Coronary artery (tissue), 2 donors: Measurements from ENCODE around the gene CDK16.

ENCODE experiments used
- DNase-seq: peaks from one replicate; pipeline ENCODE4 v3.0.0-alpha.2; 2017; ENCODE audit warnings: low spot score
- H3K27ac ChIP-seq, 2 donors: fragments of 200-600 bp; sonication (generic); one replicate each; pipeline ENCODE4 v1.5.1; 2016 to 2019
- H3K4me3 ChIP-seq: fragments of 200-600 bp; sonication (generic); 2 replicates; pipeline ENCODE4 v1.5.1; 2016; ENCODE audit warnings: mild to moderate bottlenecking, moderate library complexity
- TF ChIP-seq, protein P1 (sequence below): fragments of 200-600 bp; sonication (generic); IDR thresholded peaks from one replicate; pipeline ENCODE4 v1.5.1; 2019; ENCODE audit warnings: antibody characterized with exemption

CDK16 gene

DNA sequence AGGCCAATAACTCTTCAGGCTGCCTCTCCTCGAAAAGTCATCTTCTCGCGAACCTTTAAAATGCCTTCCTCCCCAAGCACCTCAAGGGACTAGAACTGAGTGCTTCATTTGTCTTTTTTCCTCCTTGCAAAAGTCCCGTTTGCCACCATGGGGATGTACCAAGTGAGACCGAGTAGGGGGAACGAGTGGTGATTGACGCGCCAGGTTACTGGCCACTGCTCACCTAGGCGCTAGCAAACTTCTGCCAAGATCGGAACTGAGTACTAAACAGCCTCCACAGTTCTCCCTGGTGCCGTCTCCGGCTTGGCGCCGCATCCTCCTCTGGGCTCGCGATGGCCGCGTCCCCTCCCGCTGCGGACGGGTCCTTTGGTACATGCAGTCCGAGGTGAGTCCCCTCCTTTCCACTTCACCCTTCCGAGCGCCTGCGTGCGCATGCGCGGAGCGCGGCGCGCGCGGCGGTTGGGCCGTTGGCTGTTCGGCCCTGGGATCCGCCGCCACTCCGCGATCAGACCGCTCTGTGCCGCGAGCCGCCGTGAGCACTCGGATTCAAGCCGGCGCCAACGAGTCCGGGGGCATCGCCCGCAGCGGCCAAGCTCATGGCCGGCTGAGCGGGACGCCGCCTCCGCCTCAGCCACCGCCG, at the start of gene CDK16:
CDK16 (plus strand) TSS at position 402 of the 640 bp plus-strand sequence. CDS start 4,877 bp downstream, outside the sequence.
- H3K27ac ChIP-seq: peak within 1 kb of the TSS; percentile 93 to 94
- TF ChIP-seq, protein P1, sequence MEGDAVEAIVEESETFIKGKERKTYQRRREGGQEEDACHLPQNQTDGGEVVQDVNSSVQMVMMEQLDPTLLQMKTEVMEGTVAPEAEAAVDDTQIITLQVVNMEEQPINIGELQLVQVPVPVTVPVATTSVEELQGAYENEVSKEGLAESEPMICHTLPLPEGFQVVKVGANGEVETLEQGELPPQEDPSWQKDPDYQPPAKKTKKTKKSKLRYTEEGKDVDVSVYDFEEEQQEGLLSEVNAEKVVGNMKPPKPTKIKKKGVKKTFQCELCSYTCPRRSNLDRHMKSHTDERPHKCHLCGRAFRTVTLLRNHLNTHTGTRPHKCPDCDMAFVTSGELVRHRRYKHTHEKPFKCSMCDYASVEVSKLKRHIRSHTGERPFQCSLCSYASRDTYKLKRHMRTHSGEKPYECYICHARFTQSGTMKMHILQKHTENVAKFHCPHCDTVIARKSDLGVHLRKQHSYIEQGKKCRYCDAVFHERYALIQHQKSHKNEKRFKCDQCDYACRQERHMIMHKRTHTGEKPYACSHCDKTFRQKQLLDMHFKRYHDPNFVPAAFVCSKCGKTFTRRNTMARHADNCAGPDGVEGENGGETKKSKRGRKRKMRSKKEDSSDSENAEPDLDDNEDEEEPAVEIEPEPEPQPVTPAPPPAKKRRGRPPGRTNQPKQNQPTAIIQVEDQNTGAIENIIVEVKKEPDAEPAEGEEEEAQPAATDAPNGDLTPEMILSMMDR: no peak
- H3K4me3 ChIP-seq: peak within 1 kb of the TSS; percentile 78
- DNase-seq: peak; percentile 91

DNA sequence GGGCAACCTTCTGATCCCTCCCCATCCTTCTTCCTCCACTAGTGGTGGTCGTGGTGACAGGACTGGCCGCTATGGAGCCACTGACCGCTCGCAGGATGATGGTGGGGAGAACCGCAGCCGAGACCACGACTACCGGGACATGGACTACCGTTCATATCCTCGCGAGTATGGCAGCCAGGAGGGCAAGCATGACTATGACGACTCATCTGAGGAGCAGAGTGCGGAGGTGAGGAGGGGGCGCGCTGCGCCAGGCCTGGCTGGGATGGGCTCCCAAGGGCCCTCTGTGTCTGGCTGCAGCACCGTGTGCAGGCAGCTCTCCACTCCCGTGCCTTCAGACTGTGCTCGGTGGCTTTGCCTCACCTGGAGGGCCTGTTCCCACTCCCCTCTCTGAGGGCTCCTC, 49.2 kb upstream of the CDK16 start:
- no peak for DNase-seq
- Histone ChIP-seq H3K4me3 (no peak overlapping the region), H3K27ac (no peak overlapping the region)
- TF ChIP-seq, protein P1: no peak

DNA sequence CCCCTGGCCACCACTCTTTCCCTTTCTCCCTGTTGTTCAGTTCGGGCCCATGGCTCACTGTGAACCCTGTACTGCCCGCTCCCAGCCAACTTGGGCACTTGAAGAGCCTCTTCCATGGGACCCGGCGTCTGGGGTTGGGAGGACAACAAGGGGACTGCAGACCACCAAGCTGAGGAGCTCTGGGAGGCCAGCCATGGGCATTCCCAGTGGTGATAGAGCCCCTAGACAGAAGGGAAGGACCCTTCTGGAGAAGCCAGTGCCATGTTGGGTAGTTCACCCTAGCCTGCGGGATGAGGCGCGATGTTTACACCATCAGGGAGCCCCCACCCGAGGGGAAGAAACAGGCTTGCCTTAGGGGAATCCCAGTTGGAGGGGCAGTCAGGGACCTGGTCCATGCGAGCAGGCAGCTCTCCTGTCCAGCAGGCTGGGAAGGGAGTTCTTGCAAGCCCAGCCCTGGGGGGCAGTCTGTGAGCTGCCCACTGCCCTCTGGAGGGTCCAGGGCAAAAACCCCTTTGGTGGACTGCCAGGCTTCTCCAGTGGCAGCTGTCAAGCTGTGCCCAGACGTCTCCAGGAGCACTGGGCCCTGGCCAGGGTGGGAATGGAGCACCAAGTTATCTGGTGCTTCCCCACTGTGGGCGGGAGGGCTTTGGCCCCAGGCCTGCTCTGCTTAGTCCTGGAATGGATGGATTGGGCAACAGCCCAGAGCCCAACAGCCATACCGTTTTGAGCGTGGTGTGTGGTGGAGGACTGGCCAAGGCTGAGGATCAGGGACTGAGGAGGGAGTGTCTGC, 48.6 kb upstream of the CDK16 start:
- no peak overlapping the region for H3K4me3 ChIP-seq
- H3K27ac ChIP-seq: no peak overlapping the region
- TF ChIP-seq, protein P1: no peak
- peak; percentile 68 for DNase-seq

DNA sequence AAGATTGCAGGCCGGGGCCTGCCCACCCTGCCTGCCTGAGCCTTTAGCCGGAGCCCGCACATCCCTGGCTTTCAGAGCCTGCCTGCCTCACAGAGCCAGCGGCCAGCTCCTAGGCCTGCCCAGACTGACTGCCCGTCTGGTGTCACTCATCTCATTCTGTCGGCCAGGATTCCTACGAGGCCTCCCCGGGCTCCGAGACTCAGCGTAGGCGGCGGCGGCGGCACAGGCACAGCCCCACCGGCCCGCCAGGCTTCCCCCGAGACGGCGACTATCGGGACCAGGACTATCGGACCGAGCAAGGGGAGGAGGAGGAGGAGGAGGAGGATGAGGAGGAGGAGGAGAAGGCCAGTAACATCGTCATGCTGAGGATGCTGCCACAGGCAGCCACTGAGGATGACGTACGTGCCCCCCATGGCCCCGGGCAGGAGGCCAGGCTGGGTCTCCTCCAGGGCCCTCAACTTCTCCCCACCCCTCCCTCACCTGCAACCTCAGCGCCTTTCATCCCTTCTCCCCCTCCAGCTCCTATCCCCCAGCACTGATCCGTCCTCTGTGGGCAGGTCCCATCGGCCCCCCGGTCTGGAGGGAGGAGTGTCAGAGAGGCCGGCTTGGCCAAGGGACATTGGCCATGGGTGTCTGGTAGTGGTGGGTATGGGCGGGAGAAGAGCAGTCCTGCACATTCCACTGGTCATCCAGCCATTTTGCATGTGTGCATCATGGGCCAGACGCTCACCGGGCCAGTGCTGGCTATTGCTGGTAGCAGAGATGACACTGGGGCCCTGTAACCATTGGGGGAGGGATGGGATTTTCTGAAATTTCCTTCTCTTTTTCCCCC, 47.4 kb upstream of the CDK16 start:
- TF ChIP-seq, protein P1: no peak
- Histone ChIP-seq H3K27ac (no peak overlapping the region), H3K4me3 (no peak overlapping the region)
- DNase-seq: no peak

DNA sequence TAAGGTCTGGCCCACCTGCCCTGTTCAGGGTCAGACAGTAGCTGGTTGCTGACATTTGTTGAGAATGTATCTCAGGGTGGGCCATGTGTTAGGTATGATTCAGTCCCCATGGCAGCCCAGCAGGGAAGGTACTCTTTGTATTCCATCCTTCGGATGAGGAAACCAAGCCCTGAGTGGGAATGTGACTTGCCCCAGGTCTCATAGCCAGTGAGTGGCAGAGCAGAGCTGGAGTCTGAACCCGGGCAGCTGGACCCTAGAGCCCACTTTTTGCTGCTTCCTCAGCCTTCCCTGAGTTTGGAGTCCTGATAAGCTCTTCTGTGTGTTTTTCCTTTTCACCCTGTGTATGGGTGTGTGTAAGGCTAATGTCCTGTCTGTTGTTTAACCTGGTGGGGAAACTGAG, 46.5 kb upstream of the CDK16 start:
- Histone ChIP-seq H3K4me3 (no peak overlapping the region), H3K27ac (no peak overlapping the region)
- no peak for DNase-seq
- TF ChIP-seq, protein P1: no peak

DNA sequence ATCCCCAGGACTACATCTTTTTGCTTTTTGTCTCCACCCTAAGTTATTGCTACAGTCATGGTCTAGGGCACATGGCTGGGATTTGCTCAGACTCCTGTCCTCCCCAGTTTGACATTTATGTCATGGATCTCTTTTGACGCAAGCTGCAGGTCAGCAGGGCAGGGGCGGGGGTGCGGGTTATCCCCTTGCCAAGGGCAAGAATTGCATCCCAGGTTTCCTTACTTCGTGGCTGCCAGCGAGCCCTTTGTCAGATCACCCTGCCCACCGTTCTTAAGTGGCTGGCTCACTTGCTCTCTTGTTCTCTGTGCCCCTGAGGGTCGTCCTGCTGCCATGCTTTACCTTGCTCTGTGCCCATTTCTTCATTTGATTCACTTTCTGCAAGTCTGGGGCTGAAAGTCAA, 45.9 kb upstream of the CDK16 start:
- no peak overlapping the region for H3K27ac ChIP-seq
- H3K4me3 ChIP-seq: no peak overlapping the region
- TF ChIP-seq, protein P1: no peak
- no peak for DNase-seq
